ENCODE results near the gene IPMK.
"Not testable (repeated sequence)": the region's sequence is repeated elsewhere in the genome, so short reads cannot be mapped to it uniquely, and the experiment has no call there.

The IPMK gene

DNA sequence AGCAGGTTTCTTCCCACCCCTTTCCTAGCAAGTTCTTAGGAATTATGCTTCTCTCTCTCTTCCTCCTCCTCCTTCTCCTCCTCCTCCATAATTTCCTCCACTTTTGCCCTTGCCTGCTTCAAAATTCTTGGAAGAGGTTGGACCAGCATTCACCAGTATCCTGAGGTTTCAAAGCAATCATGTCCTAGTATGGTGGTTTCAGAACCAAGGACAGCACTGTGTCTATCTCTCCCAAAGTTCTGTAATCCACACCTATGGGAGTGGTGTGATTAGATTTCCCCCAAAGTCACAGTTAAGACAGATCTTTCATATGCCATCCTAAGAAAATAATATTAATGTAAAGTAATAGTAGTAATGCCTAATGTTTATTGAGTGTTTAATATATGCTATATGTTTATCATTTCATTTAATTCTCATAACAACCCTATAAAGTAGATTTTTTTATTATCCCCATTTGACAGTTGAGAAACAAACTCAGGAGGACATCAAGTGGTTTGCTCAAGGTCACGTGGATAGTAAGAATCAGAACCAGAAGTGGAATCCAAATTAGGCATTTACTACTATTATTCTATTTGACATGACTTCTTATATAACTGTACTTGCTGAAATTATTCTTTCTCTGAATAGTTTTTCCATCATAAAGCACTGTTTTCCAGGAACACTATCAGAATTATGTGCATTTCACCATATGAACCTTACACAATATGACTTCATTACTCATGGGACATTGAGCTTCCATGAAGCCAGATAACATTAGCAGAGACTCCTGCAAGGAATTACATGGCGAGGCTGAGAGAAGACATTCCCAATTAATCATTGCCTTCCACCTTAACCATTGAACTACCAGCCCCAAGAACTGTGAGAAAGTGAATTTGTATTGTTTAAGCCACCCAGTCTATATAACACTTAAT, 91.4 kb downstream of the IPMK start:
- H3K4me3 ChIP-seq (ENCODE audit: low read length), result no peak overlapping the region
- no peak for TF ChIP-seq ZNF274 (IDR thresholded peaks at IDR 0.05; ENCODE audit: low read depth, low read length)

DNA sequence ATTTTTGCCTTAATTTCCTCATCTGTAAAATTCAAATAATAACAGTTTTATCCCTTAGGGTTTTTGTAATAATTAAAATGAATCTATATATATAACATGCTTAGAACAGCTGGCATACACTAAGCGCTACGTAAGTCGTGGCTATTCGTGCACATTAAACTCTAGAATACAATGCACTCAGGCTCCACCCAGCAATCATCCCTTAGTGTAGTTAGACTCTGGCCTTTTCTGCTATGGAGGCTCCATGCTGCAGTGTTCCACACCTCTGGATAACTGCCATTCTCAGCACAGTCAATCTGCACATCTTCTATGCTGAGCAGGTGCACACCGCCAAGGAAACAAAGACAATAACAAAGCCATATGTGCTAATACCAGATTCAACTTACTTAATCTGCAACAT, 92.9 kb downstream of the IPMK start:
- H3K4me3 ChIP-seq (ENCODE audit: low read length), result no peak overlapping the region
- no peak for TF ChIP-seq ZNF274 (IDR thresholded peaks at IDR 0.05; ENCODE audit: low read depth, low read length)

DNA sequence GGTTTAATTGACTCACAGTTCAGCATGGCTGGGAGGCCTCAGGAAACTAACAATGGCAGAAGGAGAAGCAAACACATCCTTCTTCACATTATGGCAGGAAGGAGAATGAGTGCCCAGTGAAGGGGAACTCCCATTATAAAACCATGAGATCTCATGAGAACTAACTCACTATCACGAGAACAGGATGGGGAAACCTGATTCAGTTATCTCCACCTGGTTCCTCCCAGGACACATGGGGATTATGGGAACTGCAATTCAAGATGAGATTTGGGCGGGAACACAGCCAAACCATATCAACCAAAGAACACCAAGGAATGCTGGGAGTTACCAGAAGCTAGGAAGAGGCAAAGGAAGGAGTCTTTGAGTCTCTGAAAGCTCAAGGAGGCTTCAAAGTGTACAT, 94.3 kb downstream of the IPMK start:
- H3K4me3 ChIP-seq (ENCODE audit: low read length), result no peak overlapping the region
- no peak for TF ChIP-seq ZNF274 (IDR thresholded peaks at IDR 0.05; ENCODE audit: low read depth, low read length)

DNA sequence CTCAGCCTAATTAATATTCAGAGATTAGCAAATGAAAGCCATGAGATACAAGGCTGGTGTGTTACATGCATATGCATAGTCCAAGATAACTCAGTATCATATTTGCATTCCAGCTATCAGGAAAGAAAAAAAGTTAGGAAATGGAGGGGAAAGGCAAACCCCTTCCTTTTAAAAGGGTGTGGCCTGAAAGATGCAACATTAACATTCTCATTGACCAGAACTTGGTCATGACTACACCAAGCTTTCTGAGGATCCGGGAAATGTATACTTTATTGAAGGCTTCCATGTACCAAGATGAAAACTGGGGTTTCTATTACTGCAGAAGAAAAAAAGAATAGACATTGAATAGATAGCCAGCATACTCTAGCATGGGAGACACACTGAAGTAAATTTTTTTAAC, 96.5 kb downstream of the IPMK start:
- TF ChIP-seq ZNF274 (IDR thresholded peaks at IDR 0.05; ENCODE audit: low read depth, low read length), result no peak
- H3K4me3 ChIP-seq (ENCODE audit: low read length), result no peak overlapping the region

DNA sequence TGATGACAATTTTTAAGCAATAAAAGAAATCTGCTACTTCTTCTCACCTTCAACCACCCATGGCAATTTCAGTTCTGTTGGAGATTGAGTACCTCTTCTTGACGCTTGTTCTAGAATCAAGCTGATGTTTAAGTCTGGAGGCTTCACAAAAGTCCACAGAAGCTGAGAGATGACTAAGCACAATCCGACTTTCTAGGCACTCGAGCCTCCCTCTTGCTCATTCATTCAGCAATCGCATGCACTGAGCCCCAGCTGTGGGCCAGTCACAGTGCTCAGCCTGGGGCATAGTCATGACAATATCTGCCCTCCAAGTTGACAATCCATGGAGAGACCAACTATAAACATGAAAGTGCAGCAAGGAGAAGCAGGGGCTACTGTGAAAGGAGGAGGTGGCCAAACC, 103.2 kb downstream of the IPMK start:
- TF ChIP-seq ZNF274 (IDR thresholded peaks at IDR 0.05; ENCODE audit: low read depth, low read length), result no peak

DNA sequence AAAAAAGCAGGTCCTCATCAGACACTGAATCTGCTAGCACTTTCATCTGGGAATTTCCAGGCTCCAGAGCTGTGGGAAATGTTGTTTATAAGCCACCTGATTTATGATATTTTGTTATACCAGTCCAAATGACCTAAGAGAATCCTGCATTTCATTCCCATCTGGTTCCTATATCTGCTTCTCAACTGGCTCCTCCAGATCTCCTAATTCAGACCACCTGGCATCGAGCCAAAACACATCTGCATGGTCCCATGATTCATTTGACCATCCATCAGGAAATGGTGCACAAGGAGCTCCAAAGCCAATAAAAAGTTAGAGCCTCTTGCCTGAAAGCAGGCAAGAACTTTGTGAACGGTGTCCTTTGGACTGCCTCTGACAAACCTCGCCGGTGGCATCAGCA, 108.9 kb downstream of the IPMK start:
- no peak for TF ChIP-seq ZNF274 (IDR thresholded peaks at IDR 0.05; ENCODE audit: low read depth, low read length)

More for the DNA sequence above, 103.2 kb downstream of the IPMK start:
- no peak overlapping the region for H3K4me3 ChIP-seq (ENCODE audit: low read length)

DNA sequence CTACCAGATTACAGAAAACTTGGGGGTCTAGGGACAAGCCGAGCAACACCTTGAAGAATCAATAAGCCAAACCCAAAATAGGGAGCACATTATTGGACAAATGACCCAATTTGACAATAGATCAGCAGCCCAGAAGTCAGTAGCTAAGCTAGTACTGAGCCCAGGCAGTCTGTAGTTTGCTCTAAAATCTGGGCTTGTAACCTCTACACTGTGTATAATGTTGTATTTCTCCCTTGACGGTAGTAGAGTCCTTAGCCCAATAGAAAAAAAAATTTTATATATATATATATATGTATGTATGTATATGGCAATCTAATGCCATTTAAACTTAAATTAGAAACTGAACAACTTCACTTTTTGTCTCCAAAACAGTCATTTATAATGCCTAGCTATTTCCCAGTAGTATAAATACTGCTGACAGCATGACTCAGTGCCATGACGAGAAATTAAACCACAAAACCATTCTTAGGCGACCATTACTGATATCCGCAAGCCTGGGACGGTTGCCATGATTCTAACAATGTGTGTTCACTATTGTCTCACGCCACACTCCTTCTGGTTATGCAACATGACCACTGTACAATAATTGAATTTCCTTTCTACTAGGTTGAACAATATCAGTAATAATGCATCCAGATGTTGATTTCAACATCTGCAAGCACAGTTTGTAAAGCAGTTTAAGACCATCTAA, 110.5 kb downstream of the IPMK start:
- TF ChIP-seq ZNF274 (IDR thresholded peaks at IDR 0.05; ENCODE audit: low read depth, low read length), result no peak
- no peak overlapping the region for H3K4me3 ChIP-seq (ENCODE audit: low read length)

More for the DNA sequence above, 108.9 kb downstream of the IPMK start:
- no peak overlapping the region for H3K4me3 ChIP-seq (ENCODE audit: low read length)

DNA sequence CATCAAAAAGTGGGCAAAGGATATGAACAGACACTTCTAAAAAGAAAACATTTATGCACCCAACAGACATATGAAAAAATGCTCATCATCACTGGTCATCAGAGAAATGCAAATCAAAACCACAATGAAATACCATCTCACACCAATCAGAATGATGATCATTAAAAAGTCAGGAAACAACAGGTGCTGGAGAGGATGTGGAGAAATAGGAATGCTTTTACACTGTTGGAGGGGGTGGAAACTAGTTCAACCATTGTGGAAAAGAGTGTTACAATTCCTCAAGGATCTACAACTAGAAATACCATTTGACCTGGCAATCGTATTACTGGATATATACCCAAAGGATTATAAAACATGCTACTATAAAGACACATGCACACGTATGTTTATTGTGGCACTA, 111.8 kb downstream of the IPMK start:
- H3K4me3 ChIP-seq (ENCODE audit: low read length), result not testable (repeated sequence)

DNA sequence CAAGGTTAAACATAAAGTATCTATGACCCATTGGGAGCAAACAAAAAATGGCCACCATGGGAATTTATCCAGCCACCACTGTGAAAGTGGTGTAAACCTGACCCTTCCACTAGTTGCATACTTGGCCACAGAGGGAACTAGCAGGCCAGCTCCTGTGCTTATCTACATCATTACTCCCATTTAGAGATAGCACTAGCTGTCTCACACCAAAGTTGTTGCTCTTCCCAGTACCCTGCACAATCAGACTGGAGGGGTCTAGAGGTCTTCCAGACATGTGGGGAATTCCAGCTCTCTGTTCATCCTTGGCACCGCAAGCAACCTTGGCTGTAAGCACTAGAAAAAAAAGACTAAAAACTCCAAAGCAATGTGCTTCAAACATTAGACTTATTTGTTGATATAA, 113.9 kb downstream of the IPMK start:
- no peak for TF ChIP-seq ZNF274 (IDR thresholded peaks at IDR 0.05; ENCODE audit: low read depth, low read length)
- H3K4me3 ChIP-seq (ENCODE audit: low read length), result no peak overlapping the region

DNA sequence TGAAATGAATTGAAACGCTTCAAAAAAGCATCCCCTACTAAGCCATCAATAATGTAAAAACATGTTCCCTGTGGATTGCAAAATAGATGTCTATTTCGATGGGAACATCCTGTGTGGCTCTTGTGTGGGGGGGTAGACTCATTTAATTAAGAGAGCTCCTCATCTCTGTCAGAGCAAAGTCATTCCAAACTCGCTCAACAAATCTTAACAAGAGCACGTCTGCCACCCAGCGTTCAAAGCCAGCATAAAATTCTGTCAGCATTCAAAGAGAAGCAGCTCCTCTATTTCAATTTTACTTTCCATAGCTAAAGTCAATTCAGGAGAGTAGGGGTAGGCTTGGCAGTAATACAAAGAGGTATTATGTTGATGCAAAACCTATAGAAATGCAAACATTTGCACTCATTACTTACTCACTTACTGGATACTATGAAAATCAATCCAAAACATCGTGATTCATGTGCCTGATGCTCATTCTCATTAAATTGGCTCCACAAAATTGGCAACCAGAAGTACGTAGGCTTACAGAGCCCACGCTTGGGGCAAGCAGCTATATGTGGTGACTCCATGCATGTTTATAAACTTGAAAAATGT, 114.9 kb downstream of the IPMK start:
- no peak for TF ChIP-seq ZNF274 (IDR thresholded peaks at IDR 0.05; ENCODE audit: low read depth, low read length)
- H3K4me3 ChIP-seq (ENCODE audit: low read length), result no peak overlapping the region

DNA sequence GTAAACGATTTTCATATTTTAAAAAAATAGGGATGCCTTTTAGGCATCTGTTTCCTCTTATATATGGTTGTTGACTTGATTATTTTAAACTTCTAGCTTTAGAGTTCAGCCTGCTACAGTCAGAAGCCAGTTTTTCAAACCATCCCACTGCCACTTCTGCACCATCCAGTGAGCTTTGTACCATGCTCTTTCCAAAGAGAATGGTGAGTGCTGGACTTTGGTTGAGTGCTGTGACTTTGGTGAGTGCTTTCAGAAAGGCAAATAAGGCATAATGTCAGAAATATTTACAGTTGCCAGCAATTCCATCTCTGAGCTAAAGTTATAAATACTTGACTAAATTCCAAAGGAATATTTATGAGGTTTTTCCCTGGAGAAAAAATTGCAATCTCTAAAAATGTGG, 117.4 kb downstream of the IPMK start:
- TF ChIP-seq ZNF274 (IDR thresholded peaks at IDR 0.05; ENCODE audit: low read depth, low read length), result no peak
- no peak overlapping the region for H3K4me3 ChIP-seq (ENCODE audit: low read length)

DNA sequence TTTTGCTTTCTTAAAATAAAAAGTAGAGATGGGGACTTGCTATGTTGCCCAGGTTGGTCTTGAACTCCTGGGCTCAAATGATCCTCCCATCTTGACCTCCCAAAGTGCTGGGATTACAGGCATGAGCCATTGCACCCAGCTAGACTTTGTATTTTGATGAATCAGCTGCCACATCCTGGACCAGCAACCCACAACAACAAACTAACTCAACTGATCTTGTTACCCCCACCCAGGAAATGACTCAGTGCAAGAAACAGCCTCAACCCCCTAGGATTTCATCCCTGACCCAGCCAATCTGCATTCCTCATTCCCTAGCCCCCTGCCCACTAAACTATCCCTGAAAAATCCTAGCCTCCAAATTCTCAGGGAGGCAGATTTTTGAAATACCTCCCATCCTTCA, 123.8 kb downstream of the IPMK start:
- no peak for TF ChIP-seq ZNF274 (IDR thresholded peaks at IDR 0.05; ENCODE audit: low read depth, low read length)

More for the DNA sequence above, 123.8 kb downstream of the IPMK start:
- no peak overlapping the region for H3K4me3 ChIP-seq (ENCODE audit: low read length)

All from GM08714 (cell line).